HPDE6-E6E7 (cell line): Measurements from ENCODE around the gene IFRD2.

ENCODE experiments used
- DNase-seq: peaks from one replicate; pipeline ENCODE4 v3.0.0; 2011; ENCODE audit warnings: missing footprints; ENCODE audit errors: extremely low spot score

Gene IFRD2

DNA sequence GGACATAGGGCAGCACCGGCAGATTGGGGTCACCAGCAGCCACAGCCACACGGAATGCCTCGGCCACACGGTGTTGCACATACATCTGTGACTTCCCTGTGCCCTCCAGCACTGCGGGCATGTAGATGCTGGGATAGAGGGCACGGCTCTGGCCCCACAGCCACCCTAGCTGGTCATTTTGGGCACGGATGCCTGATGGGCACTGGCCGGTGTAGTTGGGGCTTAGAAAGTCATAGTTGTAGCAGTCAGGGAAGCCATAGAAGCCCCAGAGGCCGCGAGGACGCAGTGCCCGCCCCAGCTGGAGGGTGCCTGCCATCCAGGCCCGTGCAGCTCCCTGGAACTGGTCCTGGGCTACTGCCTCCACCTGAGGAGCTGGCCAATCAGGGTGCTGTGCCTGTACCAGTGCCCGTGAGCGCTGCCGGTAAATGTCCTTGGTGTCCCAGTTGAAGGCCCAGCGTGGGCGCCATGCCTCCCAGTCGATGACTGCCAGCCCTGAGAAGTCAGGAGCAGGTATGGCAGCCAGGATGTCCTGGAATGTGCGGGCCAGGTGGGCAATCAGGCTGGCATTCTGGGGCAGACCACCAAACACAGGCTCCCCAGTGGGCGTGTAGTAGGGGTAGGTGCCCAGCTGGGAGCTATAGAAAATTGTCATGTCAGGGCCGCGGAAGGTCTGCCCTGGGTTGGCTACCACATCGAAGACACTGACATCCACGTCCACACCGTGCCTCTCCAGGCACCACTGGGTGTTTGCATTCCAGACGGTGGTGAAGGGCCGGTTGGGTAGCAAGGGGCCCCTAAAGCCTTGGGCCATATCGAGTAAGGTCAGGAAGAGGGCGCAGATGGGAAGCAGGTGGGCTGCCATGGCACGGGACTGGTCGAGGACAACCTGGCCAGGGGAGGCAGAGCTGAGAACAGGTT, 10.1 kb upstream of the IFRD2 start:
- DNase-seq = no peak

- no peak for DNase-seq
Observed at GRCh38 chr3:50300681-50301254, 8.5 kb upstream of the IFRD2 start.

- DNase-seq = no peak
Observed at GRCh38 chr3:50299929-50300680, 7.9 kb upstream of the IFRD2 start.

GRCh38 chr3:50299638-50299928, 7.4 kb upstream of the IFRD2 start:
- peak; percentile 60 for DNase-seq

GRCh38 chr3:50298836-50299637, 6.8 kb upstream of the IFRD2 start, which contains the start of the genes HYAL3 and NAA80:
Gene HYAL3, minus strand, starts transcription at chr3:50299405. Its CDS starts 3,803 bp downstream, at chr3:50295602.
Gene NAA80, minus strand, starts transcription at chr3:50299405. Its CDS starts 1,942 bp downstream, at chr3:50297463.
- peak; percentile 71 for DNase-seq

DNA sequence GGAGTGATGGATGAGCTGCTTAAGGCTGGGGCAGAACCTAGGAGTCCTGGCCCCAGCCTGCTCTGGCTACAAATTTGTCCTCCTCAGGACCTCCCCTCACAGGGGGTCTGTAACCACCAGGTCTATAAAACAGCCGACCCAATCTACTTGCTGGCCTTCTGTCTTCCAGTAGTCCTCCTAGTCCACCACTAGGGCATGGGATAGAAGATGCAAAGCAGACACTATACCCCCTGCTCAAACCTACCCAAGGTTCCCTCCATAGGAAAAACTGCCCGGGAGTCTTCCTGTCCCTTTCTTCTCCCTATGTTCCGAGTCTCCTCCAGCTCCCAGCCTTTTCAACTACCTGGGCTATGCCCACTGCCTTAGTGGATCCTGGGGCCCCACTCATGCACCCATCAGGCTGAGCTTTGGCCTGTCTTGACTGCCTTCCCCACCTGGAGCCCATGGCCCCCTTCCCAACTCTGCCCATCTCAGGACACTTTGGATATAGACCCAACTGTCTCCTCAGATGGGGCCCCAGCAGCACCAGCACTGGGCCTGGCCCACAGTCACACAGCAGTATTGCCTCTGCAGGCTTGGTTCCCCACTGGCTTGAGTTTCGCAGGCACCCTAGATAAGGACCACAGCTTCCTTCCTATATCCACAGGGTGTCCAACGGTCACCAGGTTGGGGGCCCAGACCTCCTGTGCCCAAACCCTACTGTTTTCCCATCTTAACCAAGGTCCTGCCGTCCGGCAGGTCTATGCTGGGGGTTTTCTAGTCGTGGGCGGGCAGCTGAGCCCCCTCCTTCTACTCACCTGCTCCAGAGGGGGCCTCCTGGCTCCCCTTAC, 5.9 kb upstream of the IFRD2 start:
- DNase-seq = no peak

GRCh38 chr3:50297384-50297775, 5.2 kb upstream of the IFRD2 start:
- DNase-seq = no peak

- no peak for DNase-seq
Observed at GRCh38 chr3:50296721-50297383, 4.6 kb upstream of the IFRD2 start.

DNA sequence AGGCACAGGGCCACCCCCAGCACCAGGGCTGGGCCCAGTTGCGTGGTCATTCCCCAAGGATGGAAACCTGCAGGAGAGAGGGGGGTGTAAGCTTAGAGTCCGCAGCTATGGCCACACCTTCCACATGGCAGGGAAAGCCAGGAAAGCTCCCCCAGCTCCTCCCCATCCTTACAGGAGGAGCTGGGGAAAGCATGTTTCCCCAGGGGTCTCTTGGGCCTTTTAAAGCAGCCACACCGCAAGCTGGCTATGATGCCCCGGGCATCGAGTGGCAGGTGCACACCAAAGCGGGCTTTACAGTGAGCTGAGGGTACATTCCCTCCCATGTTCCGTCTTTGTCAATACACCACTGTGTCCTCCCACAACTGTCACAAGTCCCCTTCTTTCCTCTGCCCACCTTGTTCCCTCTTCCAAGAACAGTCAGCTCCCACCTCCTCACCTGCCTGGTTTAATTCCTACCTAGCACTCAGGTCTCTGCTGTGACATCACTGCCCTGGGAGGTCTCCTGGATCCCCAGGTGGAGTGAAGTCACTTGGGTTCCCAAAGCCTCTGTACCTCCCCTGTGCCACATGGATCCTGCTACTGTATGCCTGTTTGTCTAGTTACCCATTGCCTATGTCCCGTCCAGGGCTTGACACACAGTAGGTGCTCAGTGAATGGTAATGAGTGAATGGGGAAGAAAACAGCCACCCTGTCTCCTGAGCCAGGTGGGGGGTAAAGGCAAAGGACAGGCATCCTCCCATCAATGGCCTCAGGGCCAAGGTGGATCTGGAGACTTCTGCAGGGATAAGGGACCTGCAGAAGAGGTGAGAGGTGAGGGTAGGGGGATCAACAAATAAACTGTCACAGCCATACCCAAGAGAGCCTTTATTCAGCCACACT, 3.6 kb upstream of the IFRD2 start:
- DNase-seq = no peak

GRCh38 chr3:50294492-50295403, 2.5 kb upstream of the IFRD2 start:
- DNase-seq = no peak

GRCh38 chr3:50294089-50294488, 1.9 kb upstream of the IFRD2 start:
- no peak for DNase-seq

DNA sequence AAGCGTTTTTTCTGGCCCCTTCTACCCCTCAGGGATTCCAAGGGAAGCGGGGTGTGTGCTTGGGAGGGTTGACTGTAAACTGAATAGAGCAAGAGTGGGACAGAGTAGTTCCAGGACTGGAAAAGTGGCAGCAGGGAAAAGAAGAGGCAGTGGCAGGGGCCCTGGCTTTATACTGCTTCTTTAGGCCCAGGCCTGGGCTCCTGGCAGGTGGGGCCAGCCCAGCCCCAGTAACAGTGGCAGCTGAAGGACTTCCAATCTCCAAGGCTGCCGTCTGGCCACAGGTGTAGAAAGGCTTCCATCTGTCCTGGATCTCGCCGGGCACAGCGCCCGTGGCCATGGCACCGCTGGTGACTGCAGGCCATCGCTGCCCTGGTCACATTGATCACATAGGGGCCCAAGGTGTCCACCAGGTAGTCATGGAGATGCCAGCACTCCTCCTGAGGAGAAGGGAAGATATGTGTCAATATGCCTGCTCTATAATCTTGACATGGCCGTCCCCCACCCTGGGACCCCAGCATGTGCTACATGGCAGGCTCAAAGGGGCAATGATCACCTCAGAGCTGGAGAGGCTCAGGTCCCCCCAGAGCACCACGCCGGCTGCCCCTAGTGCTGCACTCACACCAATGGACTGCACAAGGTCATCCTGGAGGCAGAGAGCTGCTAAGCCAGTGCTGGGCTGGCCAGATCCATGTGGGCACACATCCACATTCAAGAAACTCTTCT, 1.0 kb upstream of the IFRD2 start:
- DNase-seq = no peak

- no peak for DNase-seq
Observed at GRCh38 chr3:50290161-50290641, 2.0 kb downstream of the IFRD2 start.

DNA sequence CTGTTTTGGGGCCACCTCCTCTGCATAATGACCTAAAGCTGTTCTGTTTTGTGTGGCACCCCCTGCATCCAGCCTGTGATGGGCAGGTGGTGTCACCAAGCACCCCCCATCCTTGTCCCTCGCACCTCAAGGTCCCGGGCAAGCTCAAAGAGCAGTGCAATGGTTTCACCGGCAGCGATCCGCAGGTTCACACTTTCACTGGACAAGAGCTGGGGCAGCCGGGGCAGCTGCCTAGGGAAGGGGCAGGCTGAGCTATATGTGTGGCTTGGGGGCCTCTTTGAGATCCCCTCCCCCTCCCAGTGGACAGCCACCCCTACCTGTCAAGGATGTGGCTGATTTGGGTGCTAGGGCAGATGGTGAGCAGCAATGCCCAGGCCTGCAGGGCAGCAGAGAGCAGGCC, 3.1 kb downstream of the IFRD2 start:
- DNase-seq = no peak

DNA sequence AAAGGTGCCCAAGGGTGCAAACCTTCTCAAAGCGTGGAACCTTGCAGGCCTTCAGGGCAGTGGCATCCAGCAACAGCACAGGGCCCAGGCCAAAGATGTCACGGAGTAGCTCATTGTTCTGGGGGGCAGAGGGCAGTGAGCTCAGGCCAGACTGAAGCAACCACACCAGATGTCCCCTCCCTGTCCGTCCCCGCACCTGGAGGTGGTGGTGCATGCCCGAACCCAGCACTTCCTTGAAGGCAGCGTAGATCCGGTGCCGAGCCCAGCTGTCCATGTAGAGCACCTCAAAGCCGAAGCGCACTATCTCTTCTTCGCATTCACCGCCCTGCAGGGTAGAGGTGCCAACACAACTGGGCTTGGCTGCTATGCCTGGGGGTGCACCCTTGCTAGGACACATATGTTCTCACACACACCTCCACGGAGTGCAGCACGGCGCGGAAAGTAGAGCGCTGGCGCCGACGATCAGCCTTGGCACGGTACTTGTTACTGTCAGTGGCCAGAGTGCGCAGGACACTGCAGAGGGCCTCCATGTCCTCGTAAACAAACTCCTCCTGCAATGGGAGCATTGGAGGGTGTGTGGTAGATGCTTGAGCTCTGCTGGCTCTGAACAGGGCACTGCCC, 3.7 kb downstream of the IFRD2 start:
- DNase-seq = no peak

GRCh38 chr3:50287262-50287661, 5.0 kb downstream of the IFRD2 start:
- no peak for DNase-seq
